Muscle layer of colon (tissue), 2 donors: ENCODE data around the gene IL2RG.

Experiments
- H3K27ac ChIP-seq: one replicate; pipeline ENCODE4 v1.7.0; 2013; ENCODE audit warnings: low read depth, mild to moderate bottlenecking, low read length, moderate library complexity
- H3K27me3 ChIP-seq, 2 donors: one replicate each; pipeline ENCODE4 v1.7.0; 2013; ENCODE audit warnings: low read length in 2 of 2, mild to moderate bottlenecking in 2 of 2; ENCODE audit not compliant: insufficient read depth in 2 of 2, control insufficient read depth in 1 of 2
- H3K36me3 ChIP-seq: one replicate; pipeline ENCODE4 v1.7.0; 2013; ENCODE audit warnings: mild to moderate bottlenecking, low read length; ENCODE audit not compliant: insufficient read depth
- H3K4me1 ChIP-seq: one replicate; pipeline ENCODE4 v1.7.0; 2013; ENCODE audit warnings: mild to moderate bottlenecking, low read length; ENCODE audit not compliant: insufficient read depth
- H3K4me3 ChIP-seq, 2 donors: one replicate each; pipeline ENCODE4 v1.7.0; 2013; ENCODE audit warnings: low read length in 2 of 2, low read depth in 1 of 2, mild to moderate bottlenecking in 1 of 2, moderate library complexity in 1 of 2
- H3K9ac ChIP-seq: one replicate; pipeline ENCODE4 v1.7.0; 2013; ENCODE audit warnings: low read length
- H3K9me3 ChIP-seq: one replicate; pipeline ENCODE4 v1.7.0; 2013; ENCODE audit warnings: mild to moderate bottlenecking, low read length
- donor health status: abdominal sarcoma.
- donor health status: Adenocarcinoma of cecum.

IL2RG gene

DNA sequence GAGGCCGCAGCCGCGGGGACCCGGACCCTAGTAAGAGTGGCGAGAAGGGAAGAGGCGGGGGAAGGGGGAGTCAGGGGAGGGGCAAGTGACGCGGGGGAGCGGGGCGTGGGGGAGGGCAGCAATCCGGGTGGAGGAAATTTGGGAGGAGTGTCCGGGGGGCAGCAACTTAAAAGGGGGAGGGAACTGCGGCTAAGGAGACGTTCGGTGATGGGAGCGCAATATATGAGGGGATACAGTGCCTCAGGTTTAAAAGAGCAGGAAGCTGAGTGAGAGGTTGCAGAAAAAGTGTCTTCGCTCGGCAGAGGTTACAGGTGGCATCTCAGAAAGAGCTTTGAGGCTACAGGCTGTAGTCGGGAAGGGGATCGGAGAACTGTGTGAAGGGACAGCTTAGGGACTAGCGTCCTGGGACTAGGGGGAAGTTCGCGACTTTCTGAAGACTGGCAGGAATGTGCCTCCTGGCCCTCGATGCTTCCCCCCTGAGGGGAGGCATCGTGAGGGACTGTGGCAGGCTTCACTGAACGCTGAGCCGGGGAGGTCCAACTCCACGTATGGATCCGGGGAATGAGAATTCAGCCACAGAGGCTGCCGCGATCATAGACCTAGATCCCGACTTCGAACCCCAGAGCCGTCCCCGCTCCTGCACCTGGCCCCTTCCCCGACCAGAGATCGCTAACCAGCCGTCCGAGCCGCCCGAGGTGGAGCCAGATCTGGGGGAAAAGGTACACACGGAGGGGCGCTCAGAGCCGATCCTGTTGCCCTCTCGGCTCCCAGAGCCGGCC is 15.2 kb downstream of the IL2RG start:
- peak overlapping the region; percentile 56 for H3K27ac ChIP-seq
- H3K9ac ChIP-seq = peak overlapping the region; percentile 53

DNA sequence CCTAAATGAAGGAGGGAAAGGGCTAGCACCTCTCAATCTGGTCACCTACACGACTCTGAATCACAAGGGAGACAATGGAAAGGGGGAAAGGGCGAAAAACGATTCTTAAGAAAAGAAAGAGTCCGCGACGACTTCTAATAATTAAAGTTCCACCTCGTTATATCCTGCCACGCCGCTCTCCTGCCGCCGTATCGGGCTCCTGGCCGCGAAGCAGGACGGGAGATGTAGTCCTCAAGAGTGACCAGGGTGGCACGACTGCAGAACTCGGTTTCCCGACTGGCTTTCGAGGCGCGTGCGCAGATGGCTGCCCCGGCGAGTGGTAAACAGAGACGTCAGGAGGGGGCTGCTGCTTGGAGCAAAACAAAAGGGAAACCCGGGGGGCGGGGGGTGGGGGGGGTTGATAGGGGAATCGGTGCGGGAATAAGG is 15.8 kb downstream of the IL2RG start, which contains the start of gene FOXO4:
TSS of gene FOXO4 (plus strand) at position 297 of the 426 bp plus-strand sequence. CDS start 678 bp downstream, outside the sequence.
- Histone ChIP-seq H3K36me3 (no peaks in the 10 kb centered on the region), H3K27ac (peak within 1 kb of the TSS; percentile 56), H3K4me3 (peak within 1 kb of the TSS; percentile 53 to 96), H3K9me3 (no peaks in the 10 kb centered on the region), H3K4me1 (peaks cover 12% of the 10 kb centered on the region), H3K27me3 (peaks cover under 1 to 5% of the 10 kb centered on the region in 2 donors), H3K9ac (peak within 1 kb of the TSS; percentile 53)

More for the DNA sequence above, 15.2 kb downstream of the IL2RG start:
- Histone ChIP-seq H3K36me3 (no peaks in the 10 kb centered on the region), H3K4me3 (peak overlapping the region; percentile 53 to 96), H3K9me3 (no peaks in the 10 kb centered on the region), H3K27me3 (peaks cover 5 to 7% of the 10 kb centered on the region in 2 donors), H3K4me1 (peaks cover 12% of the 10 kb centered on the region)

DNA sequence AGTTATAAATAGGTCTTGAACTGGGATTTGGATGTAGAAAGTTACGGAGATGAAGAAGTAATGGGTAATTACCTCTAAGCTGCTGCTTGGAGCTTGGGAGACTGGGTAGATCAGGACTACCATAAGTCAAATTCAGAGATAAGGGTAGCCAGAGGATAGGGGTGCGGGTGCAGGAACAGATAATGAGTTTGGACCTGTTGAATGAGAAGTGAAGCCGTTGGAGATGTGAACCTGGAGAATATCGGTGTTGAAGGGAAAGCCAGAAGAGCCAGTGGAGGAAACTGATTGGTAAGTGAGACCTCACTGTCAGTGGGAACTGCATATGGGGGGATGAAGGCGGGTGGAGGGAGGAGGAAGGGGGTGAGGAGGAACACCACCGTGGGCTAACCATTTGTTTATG is 16.3 kb downstream of the IL2RG start:
- H3K4me1 ChIP-seq = peaks cover 12% of the 10 kb centered on the region
- H3K27me3 ChIP-seq = peaks cover 0 to 5% of the 10 kb centered on the region in 2 donors
- H3K27ac ChIP-seq = no peak overlapping the region
- H3K4me3 ChIP-seq = peak overlapping the region; percentile 33 to 56
- H3K9me3 ChIP-seq = no peaks in the 10 kb centered on the region
- H3K9ac ChIP-seq = no peak overlapping the region
- no peaks in the 10 kb centered on the region for H3K36me3 ChIP-seq

GRCh38 chrX:71091263-71091662 is 20.1 kb downstream of the IL2RG start:
- no peak overlapping the region for H3K4me3 ChIP-seq
- H3K9ac ChIP-seq = no peak overlapping the region
- H3K27ac ChIP-seq = no peak overlapping the region
- no peaks in the 10 kb centered on the region for H3K36me3 ChIP-seq
- H3K27me3 ChIP-seq = no peaks in the 10 kb centered on the region
- H3K4me1 ChIP-seq = no peaks in the 10 kb centered on the region
- H3K9me3 ChIP-seq = no peaks in the 10 kb centered on the region

GRCh38 chrX:71085900-71086299 is 25.5 kb downstream of the IL2RG start:
- Histone ChIP-seq H3K27me3 (no peaks in the 10 kb centered on the region), H3K4me3 (no peak overlapping the region), H3K9ac (no peak overlapping the region), H3K4me1 (no peaks in the 10 kb centered on the region), H3K36me3 (no peaks in the 10 kb centered on the region), H3K27ac (no peak overlapping the region), H3K9me3 (no peaks in the 10 kb centered on the region)

DNA sequence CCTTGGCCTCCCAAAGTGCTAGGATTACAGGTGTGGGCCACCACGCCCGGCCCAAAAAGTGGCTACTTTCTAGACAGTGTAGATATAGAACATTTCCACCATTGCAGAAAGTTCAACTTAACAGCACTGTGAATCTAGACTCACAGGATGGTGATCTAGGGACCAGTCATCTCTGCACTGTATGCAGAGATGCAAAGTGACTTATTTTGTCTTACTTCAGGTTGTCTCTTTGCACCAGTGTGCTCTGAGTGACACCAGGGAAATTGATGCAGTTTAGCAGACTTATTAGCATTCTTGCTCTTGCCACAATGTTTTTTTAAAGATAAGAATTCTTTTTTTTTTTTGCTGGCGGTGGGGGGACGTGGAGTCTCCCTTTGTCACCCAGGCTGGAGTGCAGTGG is 28.6 kb downstream of the IL2RG start:
- Histone ChIP-seq H3K4me1 (no peaks in the 10 kb centered on the region), H3K27me3 (no peaks in the 10 kb centered on the region), H3K9ac (no peak overlapping the region)

DNA sequence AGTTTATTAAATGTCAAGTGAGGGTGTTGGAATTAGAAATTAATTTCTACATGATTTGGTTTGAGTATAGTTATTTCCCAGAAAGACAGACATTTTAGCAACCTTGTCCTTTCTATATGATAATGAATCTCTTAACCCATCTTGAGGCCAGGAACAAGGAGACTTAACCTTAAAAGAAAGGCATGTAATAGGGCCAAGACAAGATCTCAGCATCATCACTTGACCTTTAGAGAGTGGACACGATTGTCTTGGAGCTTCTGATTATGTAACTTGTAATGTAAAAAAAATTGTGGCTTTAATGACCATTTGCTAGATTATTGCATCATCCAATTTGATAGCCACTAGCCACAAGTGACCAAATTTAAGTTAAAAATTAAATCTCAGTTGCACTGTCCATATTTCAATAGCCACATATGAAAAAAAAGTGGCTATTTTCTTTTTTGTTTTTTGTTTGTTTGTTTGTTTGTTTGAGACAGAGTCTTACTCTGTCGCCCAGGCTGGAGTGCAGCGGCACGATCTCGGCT is 29.2 kb downstream of the IL2RG start:
- no peak overlapping the region for H3K9ac ChIP-seq
- no peak overlapping the region for H3K4me3 ChIP-seq
- H3K9me3 ChIP-seq = no peaks in the 10 kb centered on the region
- H3K36me3 ChIP-seq = no peaks in the 10 kb centered on the region
- no peaks in the 10 kb centered on the region for H3K27me3 ChIP-seq
- no peak overlapping the region for H3K27ac ChIP-seq
- no peaks in the 10 kb centered on the region for H3K4me1 ChIP-seq

More for the DNA sequence above, 28.6 kb downstream of the IL2RG start:
- Histone ChIP-seq H3K27ac (no peak overlapping the region), H3K4me3 (no peak overlapping the region), H3K36me3 (no peaks in the 10 kb centered on the region), H3K9me3 (no peaks in the 10 kb centered on the region)

DNA sequence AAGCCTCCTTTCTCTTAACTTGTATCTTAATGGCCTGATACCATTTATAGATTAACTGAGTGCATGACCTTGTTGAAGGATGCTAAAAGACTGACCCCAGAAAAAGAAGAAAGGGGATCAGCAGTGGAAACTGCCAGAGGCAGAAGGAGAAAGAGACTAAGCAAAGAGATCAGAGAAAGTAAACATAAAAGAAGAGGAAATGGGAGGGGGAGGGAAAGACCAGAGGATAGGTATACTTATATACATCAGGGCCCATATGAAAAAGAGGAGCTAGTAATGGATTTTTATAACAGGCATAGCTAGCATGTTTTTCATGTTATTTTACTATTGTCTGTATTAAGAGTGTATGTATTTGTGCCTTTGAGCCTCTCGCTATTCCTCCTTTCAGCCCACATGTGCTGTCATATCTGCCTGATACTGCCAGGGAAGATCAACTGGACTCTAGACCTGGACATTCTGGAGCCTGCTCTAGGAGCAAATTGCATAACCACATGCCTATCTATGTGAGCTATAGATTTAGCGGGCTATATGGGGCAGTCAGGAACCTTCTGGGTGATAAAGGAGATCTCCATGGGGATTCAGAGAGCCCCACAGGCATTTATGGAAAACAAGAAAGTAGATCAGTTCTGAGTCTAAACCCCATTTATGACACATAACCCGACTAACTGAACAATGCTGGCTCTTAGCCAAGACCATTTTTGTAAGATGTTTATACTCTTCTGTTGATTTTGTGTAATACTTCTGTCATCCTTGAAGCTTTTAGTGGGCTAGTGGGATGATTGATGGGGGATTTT is 29.9 kb downstream of the IL2RG start:
- Histone ChIP-seq H3K36me3 (no peaks in the 10 kb centered on the region), H3K4me3 (no peak overlapping the region)

GRCh38 chrX:71070531-71070930 is 40.8 kb downstream of the IL2RG start:
- Histone ChIP-seq H3K4me3 (no peak overlapping the region), H3K27me3 (peaks cover 0 to 4% of the 10 kb centered on the region in 2 donors), H3K4me1 (peaks cover 6% of the 10 kb centered on the region), H3K36me3 (no peaks in the 10 kb centered on the region), H3K9me3 (no peaks in the 10 kb centered on the region), H3K9ac (no peak overlapping the region), H3K27ac (no peak overlapping the region)

More for the DNA sequence above, 29.9 kb downstream of the IL2RG start:
- Histone ChIP-seq H3K27me3 (no peaks in the 10 kb centered on the region), H3K9me3 (no peaks in the 10 kb centered on the region), H3K27ac (no peak overlapping the region), H3K4me1 (no peaks in the 10 kb centered on the region), H3K9ac (no peak overlapping the region)

- Histone ChIP-seq H3K36me3 (no peaks in the 10 kb centered on the region), H3K4me3 (peak within 1 kb of the TSS; percentile 16 to 84), H3K27ac (peak within 1 kb of the TSS; percentile 71), H3K9me3 (no peaks in the 10 kb centered on the region), H3K4me1 (peaks cover 6% of the 10 kb centered on the region), H3K9ac (peak within 1 kb of the TSS; percentile 78), H3K27me3 (no peaks in the 10 kb centered on the region)
These were observed 43.1 kb downstream of the IL2RG start, which contains the start of gene SNX12 for GRCh38 chrX:71068044-71068918. Gene SNX12 (minus strand): TSS chrX:71068334. CDS start chrX:71068306, 28 bp downstream.
